Activated CD4-positive, alpha-beta T cell treated with anti-CD3 and anti-CD28 coated beads, Interleukin-2, amount 50 U/mL, for 24 hours (primary cell): ENCODE data around the gene GSTO2.

Experiments used
- DNase-seq, 2 donors: peaks; one replicate each; pipeline ENCODE4 v3.0.0-alpha.2; 2020; ENCODE audit warnings: low read depth in 1 of 2, low spot score in 1 of 2

The GSTO2 gene

GRCh38 chr10:104279550-104280259, 10.7 kb downstream of the GSTO2 start:
- DNase-seq, result no peak

- no peak for DNase-seq
Observed at GRCh38 chr10:104281694-104282093, 12.7 kb downstream of the GSTO2 start.

GRCh38 chr10:104284846-104285245, 15.9 kb downstream of the GSTO2 start:
- no peak for DNase-seq

GRCh38 chr10:104286939-104287338, 18.0 kb downstream of the GSTO2 start:
- no peak for DNase-seq

- no peak for DNase-seq
Observed at GRCh38 chr10:104288355-104288754, 19.4 kb downstream of the GSTO2 start.

- DNase-seq, result peak; percentile 82 to 84
Observed at GRCh38 chr10:104291439-104291951, 22.5 kb downstream of the GSTO2 start.

- no peak for DNase-seq
Observed at GRCh38 chr10:104293011-104293410, 24.0 kb downstream of the GSTO2 start.

GRCh38 chr10:104293781-104294321, 24.9 kb downstream of the GSTO2 start:
- DNase-seq, result no peak

GRCh38 chr10:104296687-104297436, 27.9 kb downstream of the GSTO2 start:
- DNase-seq, result no peak

- no peak for DNase-seq
Observed at GRCh38 chr10:104297697-104298660, 29.0 kb downstream of the GSTO2 start.

GRCh38 chr10:104299031-104299904, 30.3 kb downstream of the GSTO2 start:
- DNase-seq, result no peak

GRCh38 chr10:104300002-104300735, 31.2 kb downstream of the GSTO2 start:
- no peak for DNase-seq

- no peak for DNase-seq
Observed at GRCh38 chr10:104300736-104301292, 31.8 kb downstream of the GSTO2 start.

GRCh38 chr10:104301907-104302690, 33.1 kb downstream of the GSTO2 start:
- no peak for DNase-seq

- no peak for DNase-seq
Observed at GRCh38 chr10:104303594-104304355, 34.8 kb downstream of the GSTO2 start.

GRCh38 chr10:104304356-104304745, 35.4 kb downstream of the GSTO2 start:
- DNase-seq, result no peak

GRCh38 chr10:104304927-104305326, 35.9 kb downstream of the GSTO2 start:
- DNase-seq, result no peak
